ENCODE measurements around the gene OXSR1. TPM values are rescaled to one million over a fixed set of nuclear protein-coding genes. Genes with fewer than 3 reads are reported as not detected.

The OXSR1 gene
- total RNA-seq, 1 donor from 2014 or later, result 32.7 TPM

GRCh38 chr3:38265604-38266307, 100.4 kb downstream of the OXSR1 start, which contains the start of gene SLC22A13:
TSS of gene SLC22A13 (plus strand) at chr3:38265812. CDS start at chr3:38265861, 49 bp downstream.
- Histone ChIP-seq H3K27me3 (no peaks in the 10 kb centered on the region), H3K9me3 (no peaks in the 10 kb centered on the region), H3K4me3 (no peak within 1 kb of the TSS), H3K36me3 (no peaks in the 10 kb centered on the region), H3K27ac (no peak within 1 kb of the TSS), H3K4me1 (no peaks in the 10 kb centered on the region)
- no peak for DNase-seq
- ATAC-seq, result no peak
- intact Hi-C loops (cut with DNase I), result no loop called here
- TF ChIP-seq CTCF (IDR thresholded peaks at IDR 0.05), result no peak

GRCh38 chr3:38266810-38267209, 101.5 kb downstream of the OXSR1 start:
- Histone ChIP-seq H3K27ac (no peak overlapping the region), H3K27me3 (no peaks in the 10 kb centered on the region), H3K9me3 (no peaks in the 10 kb centered on the region), H3K4me1 (no peaks in the 10 kb centered on the region), H3K4me3 (no peak overlapping the region), H3K36me3 (no peaks in the 10 kb centered on the region)
- DNase-seq (no peak), ATAC-seq (no peak)
- intact Hi-C loops (cut with DNase I), result no loop called here
- no peak for TF ChIP-seq CTCF (IDR thresholded peaks at IDR 0.05)

- Histone ChIP-seq H3K4me3 (no peak overlapping the region), H3K4me1 (no peaks in the 10 kb centered on the region), H3K27ac (no peak overlapping the region), H3K36me3 (no peaks in the 10 kb centered on the region), H3K9me3 (no peaks in the 10 kb centered on the region), H3K27me3 (no peaks in the 10 kb centered on the region)
- DNase-seq (no peak), ATAC-seq (no peak)
- TF ChIP-seq CTCF (IDR thresholded peaks at IDR 0.05), result no peak
- intact Hi-C loops (cut with DNase I), result no loop called here
These were observed 102.3 kb downstream of the OXSR1 start for GRCh38 chr3:38267662-38268061.

GRCh38 chr3:38268087-38268486, 102.8 kb downstream of the OXSR1 start:
- Histone ChIP-seq H3K36me3 (no peaks in the 10 kb centered on the region), H3K4me1 (no peaks in the 10 kb centered on the region), H3K27me3 (no peaks in the 10 kb centered on the region), H3K4me3 (no peak overlapping the region), H3K27ac (no peak overlapping the region), H3K9me3 (no peaks in the 10 kb centered on the region)
- DNase-seq, result no peak
- peak; percentile 43 for ATAC-seq
- TF ChIP-seq CTCF (IDR thresholded peaks at IDR 0.05), result no peak
- intact Hi-C loops (cut with DNase I), result no loop called here

- Histone ChIP-seq H3K4me3 (no peak overlapping the region), H3K36me3 (no peaks in the 10 kb centered on the region), H3K27me3 (no peaks in the 10 kb centered on the region), H3K4me1 (no peaks in the 10 kb centered on the region), H3K27ac (no peak overlapping the region), H3K9me3 (no peaks in the 10 kb centered on the region)
- DNase-seq (no peak), ATAC-seq (peak; percentile 62)
- intact Hi-C loops (cut with DNase I), result no loop called here
- TF ChIP-seq CTCF (IDR thresholded peaks at IDR 0.05), result no peak
These were observed 103.2 kb downstream of the OXSR1 start for GRCh38 chr3:38268522-38268921.
